Measurements from ENCODE around the gene SIRPG.

The SIRPG gene

GRCh38 chr20:1637226-1637625, 20.4 kb downstream of the SIRPG start:
- Histone ChIP-seq H3K4me1 (ENCODE audit: control insufficient read depth, insufficient read depth, low read length) (no peaks in the 10 kb centered on the region), H3K36me3 (ENCODE audit: control insufficient read depth in 2 of 2, insufficient read depth in 1 of 2, low read length in 2 of 2) (no peaks in the 10 kb centered on the region), H3K9me3 (ENCODE audit: control insufficient read depth, insufficient read depth, low read depth, low read length) (no peaks in the 10 kb centered on the region), H3K27ac (ENCODE audit: extremely low read depth, low read depth, low read length) (no peak overlapping the region), H3K4me3 (ENCODE audit: low read depth, low read length) (no peak overlapping the region)
- ChIA-PET CTCF (interaction anchor here (0.8 kb wide), 1 partner anchor 33 kb away, joined by 3 read pairs; no protein-coding TSS in a partner anchor), POLR2A (no interaction called here)
- TF ChIP-seq ZNF473 (tag by site-specific recombination; IDR thresholded peaks at IDR 0.05) (no peak), ZNF248 (tag by site-specific recombination; IDR thresholded peaks at IDR 0.05) (no peak), KLF7 (tag by site-specific recombination; IDR thresholded peaks at IDR 0.05; ENCODE audit: borderline replicate concordance) (no peak), ZNF433 (tag by site-specific recombination; IDR thresholded peaks at IDR 0.05; ENCODE audit: low read depth) (no peak), ZNF76 (tag by site-specific recombination; IDR thresholded peaks at IDR 0.05; ENCODE audit: borderline replicate concordance, low read depth) (no peak), TCF7L2 (IDR thresholded peaks at IDR 0.05; ENCODE audit: borderline replicate concordance, low read depth, low read length) (no peak), OVOL3 (tag by site-specific recombination; IDR thresholded peaks at IDR 0.05) (no peak), ELK4 (IDR thresholded peaks at IDR 0.05; ENCODE audit: borderline replicate concordance, low read depth, low read length) (no peak), ZNF776 (tag by site-specific recombination; IDR thresholded peaks at IDR 0.05; ENCODE audit: borderline replicate concordance) (no peak), ZBTB49 (tag by site-specific recombination; IDR thresholded peaks at IDR 0.05; ENCODE audit: low read depth) (no peak), KLF16 (tag by site-specific recombination; IDR thresholded peaks at IDR 0.05) (no peak), PRDM2 (tag by site-specific recombination; IDR thresholded peaks at IDR 0.05; ENCODE audit: borderline replicate concordance) (no peak), ZNF19 (tag by site-specific recombination; IDR thresholded peaks at IDR 0.05; ENCODE audit: low read depth) (no peak), ZNF292 (tag by site-specific recombination; IDR thresholded peaks at IDR 0.05; ENCODE audit: borderline replicate concordance, low read depth) (no peak), ZNF660 (tag by site-specific recombination; IDR thresholded peaks at IDR 0.05) (no peak), HIC1 (tag by site-specific recombination; IDR thresholded peaks at IDR 0.05) (no peak)
- TF ChIP-seq, protein P1, sequence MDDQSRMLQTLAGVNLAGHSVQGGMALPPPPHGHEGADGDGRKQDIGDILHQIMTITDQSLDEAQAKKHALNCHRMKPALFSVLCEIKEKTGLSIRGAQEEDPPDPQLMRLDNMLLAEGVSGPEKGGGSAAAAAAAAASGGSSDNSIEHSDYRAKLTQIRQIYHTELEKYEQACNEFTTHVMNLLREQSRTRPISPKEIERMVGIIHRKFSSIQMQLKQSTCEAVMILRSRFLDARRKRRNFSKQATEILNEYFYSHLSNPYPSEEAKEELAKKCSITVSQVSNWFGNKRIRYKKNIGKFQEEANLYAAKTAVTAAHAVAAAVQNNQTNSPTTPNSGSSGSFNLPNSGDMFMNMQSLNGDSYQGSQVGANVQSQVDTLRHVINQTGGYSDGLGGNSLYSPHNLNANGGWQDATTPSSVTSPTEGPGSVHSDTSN (CRISPR knock-in tag; IDR thresholded peaks at IDR 0.05), result no peak
- TF ChIP-seq, protein P2, sequence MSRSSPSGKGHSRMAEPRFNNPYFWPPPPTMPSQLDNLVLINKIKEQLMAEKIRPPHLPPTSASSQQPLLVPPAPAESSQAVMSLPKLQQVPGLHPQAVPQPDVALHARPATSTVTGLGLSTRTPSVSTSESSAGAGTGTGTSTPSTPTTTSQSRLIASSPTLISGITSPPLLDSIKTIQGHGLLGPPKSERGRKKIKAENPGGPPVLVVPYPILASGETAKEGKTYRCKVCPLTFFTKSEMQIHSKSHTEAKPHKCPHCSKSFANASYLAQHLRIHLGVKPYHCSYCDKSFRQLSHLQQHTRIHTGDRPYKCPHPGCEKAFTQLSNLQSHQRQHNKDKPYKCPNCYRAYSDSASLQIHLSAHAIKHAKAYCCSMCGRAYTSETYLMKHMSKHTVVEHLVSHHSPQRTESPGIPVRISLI (tag by site-specific recombination; IDR thresholded peaks at IDR 0.05), result no peak
